Measurements from ENCODE around the gene CSAD.
A peak's percentile ranks its signal among the peaks of the same experiment; 100 is the strongest.
"Not testable (repeated sequence)": the region's sequence is repeated elsewhere in the genome, so short reads cannot be mapped to it uniquely, and the experiment has no call there.

The CSAD gene

DNA sequence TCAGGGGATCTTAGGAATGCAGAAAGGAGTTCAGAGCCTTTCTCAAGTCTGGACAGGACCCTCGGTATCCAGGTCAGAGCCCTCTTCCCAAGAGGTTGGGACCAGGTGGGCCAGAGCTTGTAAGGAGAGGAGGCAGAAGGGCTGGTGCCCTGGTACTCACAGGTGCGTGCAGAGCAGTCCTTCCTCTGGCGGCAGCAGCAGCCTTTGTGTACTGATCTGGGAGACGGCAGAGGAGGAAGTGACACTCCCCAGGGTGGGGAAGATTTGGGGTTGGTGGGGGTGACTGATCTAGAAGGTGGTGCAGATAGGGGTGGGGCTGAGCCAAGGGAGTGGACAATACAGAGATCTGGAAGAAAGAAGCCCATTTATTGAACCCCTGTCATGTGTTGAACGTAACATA lies 26.3 kb upstream of the CSAD start, which contains the start of gene ITGB7:
Gene ITGB7, minus strand, starts transcription at position 210 of the 400 bp plus-strand sequence. CDS start 6,808 bp downstream, outside the sequence.
- Histone ChIP-seq H3K27me3 (ENCODE audit: low read length) (no peaks in the 10 kb centered on the region), H3K36me3 (ENCODE audit: low read length) (no peaks in the 10 kb centered on the region), H3K79me2 (ENCODE audit: insufficient read depth, low read length) (peaks cover 47% of the 10 kb centered on the region), H4K20me1 (ENCODE audit: low read depth, low read length) (no peaks in the 10 kb centered on the region), H3K27ac (ENCODE audit: low read depth, low read length) (peak within 1 kb of the TSS; percentile 85), H3K4me2 (ENCODE audit: low read depth, low read length, poor library complexity, severe bottlenecking) (peak within 1 kb of the TSS; percentile 97), H2AFZ (ENCODE audit: low read depth, low read length, severe bottlenecking) (no peak within 1 kb of the TSS), H3K9me2 (replicated peaks; ENCODE audit: insufficient read depth, low read length) (no peaks in the 10 kb centered on the region), H3K9me3 (ENCODE audit: insufficient read depth, low read length) (no peaks in the 10 kb centered on the region), H3K9ac (ENCODE audit: low read length) (peak within 1 kb of the TSS; percentile 81), H3K4me3 (ENCODE audit: insufficient read depth, low read length, poor library complexity, severe bottlenecking) (peak within 1 kb of the TSS; percentile 85), H3F3A (ENCODE audit: insufficient read depth) (peaks cover 40% of the 10 kb centered on the region)
- TF ChIP-seq EZH2phosphoT487 (conservative IDR thresholded peaks at IDR 0.05; ENCODE audit: low read length): no peak
- TF ChIP-seq, protein P1, sequence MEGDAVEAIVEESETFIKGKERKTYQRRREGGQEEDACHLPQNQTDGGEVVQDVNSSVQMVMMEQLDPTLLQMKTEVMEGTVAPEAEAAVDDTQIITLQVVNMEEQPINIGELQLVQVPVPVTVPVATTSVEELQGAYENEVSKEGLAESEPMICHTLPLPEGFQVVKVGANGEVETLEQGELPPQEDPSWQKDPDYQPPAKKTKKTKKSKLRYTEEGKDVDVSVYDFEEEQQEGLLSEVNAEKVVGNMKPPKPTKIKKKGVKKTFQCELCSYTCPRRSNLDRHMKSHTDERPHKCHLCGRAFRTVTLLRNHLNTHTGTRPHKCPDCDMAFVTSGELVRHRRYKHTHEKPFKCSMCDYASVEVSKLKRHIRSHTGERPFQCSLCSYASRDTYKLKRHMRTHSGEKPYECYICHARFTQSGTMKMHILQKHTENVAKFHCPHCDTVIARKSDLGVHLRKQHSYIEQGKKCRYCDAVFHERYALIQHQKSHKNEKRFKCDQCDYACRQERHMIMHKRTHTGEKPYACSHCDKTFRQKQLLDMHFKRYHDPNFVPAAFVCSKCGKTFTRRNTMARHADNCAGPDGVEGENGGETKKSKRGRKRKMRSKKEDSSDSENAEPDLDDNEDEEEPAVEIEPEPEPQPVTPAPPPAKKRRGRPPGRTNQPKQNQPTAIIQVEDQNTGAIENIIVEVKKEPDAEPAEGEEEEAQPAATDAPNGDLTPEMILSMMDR (IDR thresholded peaks at IDR 0.05; ENCODE audit: insufficient read depth, low read length, poor library complexity, severe bottlenecking): no peak

DNA sequence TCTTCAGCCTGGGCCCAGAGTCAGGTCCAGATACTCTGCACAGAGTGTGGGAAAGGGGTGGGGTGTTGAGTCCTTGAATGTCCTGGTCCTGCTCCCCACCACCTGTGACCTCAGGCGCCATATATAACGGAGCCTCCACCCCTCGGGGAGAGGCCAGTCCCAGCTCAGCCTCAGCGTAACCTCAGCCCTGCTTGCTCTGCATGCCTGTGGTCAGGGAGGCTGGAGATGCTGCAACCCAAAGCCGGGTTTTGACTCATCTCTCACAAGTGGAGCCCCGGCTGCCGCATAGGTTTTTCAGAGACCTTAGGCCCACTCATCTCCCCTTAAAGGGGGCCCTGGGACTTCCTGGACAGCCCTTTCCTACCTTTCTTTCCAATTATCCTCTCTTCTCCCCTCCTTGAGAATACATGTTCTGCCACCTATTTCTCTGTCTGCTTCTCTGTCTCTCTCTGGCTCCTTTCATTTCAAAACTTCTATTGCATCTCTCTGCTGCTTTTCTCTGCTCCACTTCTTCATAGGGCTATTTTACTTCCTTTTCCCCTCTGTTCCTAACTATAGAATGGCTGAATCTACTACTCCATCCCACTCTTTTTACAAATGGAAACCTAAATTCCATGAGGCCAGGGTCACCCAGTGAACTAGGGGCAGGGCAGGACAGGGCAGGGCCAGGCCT lies 25.2 kb upstream of the CSAD start:
- Histone ChIP-seq H3K9me3 (ENCODE audit: insufficient read depth, low read length) (no peaks in the 10 kb centered on the region), H3K9ac (ENCODE audit: low read length) (peak overlapping the region; percentile 81), H4K20me1 (ENCODE audit: low read depth, low read length) (no peaks in the 10 kb centered on the region), H3K79me2 (ENCODE audit: insufficient read depth, low read length) (peaks cover 54% of the 10 kb centered on the region), H2AFZ (ENCODE audit: low read depth, low read length, severe bottlenecking) (no peak overlapping the region), H3K27me3 (ENCODE audit: low read length) (no peaks in the 10 kb centered on the region), H3F3A (ENCODE audit: insufficient read depth) (peaks cover 50% of the 10 kb centered on the region), H3K9me2 (replicated peaks; ENCODE audit: insufficient read depth, low read length) (no peaks in the 10 kb centered on the region), H3K36me3 (ENCODE audit: low read length) (no peaks in the 10 kb centered on the region), H3K4me2 (ENCODE audit: low read depth, low read length, poor library complexity, severe bottlenecking) (peak overlapping the region; percentile 97), H3K27ac (ENCODE audit: low read depth, low read length) (peak overlapping the region; percentile 85), H3K4me3 (ENCODE audit: insufficient read depth, low read length, poor library complexity, severe bottlenecking) (peak overlapping the region; percentile 85)
- no peak for TF ChIP-seq EZH2phosphoT487 (conservative IDR thresholded peaks at IDR 0.05; ENCODE audit: low read length)

DNA sequence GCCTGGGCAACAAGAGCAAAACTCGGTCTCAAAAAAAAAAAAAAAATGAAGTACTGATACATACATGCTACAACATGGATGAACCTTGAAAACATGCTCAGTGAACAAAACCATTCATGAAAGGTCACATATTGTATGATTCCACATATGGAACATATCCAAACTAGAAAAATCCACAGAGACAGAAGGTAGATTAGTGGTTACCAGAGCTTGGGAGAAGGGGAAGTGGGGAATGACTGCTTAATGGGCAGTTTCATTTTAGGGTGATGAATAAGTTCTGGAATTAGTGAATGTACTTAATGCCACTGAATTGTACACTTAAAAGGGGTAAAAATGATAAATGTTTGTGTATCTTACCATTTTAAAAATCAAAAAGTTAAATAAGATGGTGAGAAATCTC lies 23.6 kb upstream of the CSAD start:
- H3K27ac ChIP-seq (ENCODE audit: low read depth, low read length): peak overlapping the region; percentile 85; the same call in 1 of the 2 replicates

DNA sequence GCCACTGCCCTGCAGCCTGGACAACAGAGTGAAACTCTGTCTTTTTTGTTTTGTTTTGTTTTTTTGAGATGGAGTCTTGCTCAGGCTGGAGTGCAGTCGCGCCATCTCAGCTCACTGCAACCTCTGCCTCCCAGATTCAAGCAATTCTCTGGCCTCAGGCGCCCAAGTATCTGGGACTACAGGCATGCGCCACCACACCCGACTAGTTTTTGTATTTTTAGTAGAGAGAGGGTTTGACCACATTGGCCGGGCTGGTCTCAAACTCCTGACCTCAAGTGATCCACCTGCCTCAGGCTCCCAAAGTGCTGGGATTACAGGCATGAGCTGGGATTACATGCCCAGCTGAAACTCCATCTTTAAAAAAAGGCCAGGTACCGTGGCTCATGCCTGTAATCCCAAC lies 21.6 kb upstream of the CSAD start:
- H3F3A ChIP-seq (ENCODE audit: insufficient read depth): peaks cover 63% of the 10 kb centered on the region
- H3K27ac ChIP-seq (ENCODE audit: low read depth, low read length): peak overlapping the region; percentile 96

More for the DNA sequence above, 23.6 kb upstream of the CSAD start:
- no peaks in the 10 kb centered on the region for H4K20me1 ChIP-seq (ENCODE audit: low read depth, low read length)
- no peak overlapping the region for H2AFZ ChIP-seq (ENCODE audit: low read depth, low read length, severe bottlenecking)
- no peaks in the 10 kb centered on the region for H3K9me3 ChIP-seq (ENCODE audit: insufficient read depth, low read length)
- peaks cover 54% of the 10 kb centered on the region for H3K79me2 ChIP-seq (ENCODE audit: insufficient read depth, low read length)
- H3K36me3 ChIP-seq (ENCODE audit: low read length): no peaks in the 10 kb centered on the region; the same call in 1 of the 2 replicates
- peak overlapping the region; percentile 97 for H3K4me2 ChIP-seq (ENCODE audit: low read depth, low read length, poor library complexity, severe bottlenecking)
- TF ChIP-seq EZH2phosphoT487 (conservative IDR thresholded peaks at IDR 0.05; ENCODE audit: low read length): no peak
- TF ChIP-seq, protein P1 (IDR thresholded peaks at IDR 0.05; ENCODE audit: insufficient read depth, low read length, poor library complexity, severe bottlenecking): no peak
- H3K4me3 ChIP-seq (ENCODE audit: insufficient read depth, low read length, poor library complexity, severe bottlenecking): no peak overlapping the region
- no peaks in the 10 kb centered on the region for H3K27me3 ChIP-seq (ENCODE audit: low read length)
- no peaks in the 10 kb centered on the region for H3K9me2 ChIP-seq (replicated peaks; ENCODE audit: insufficient read depth, low read length)
- H3F3A ChIP-seq (ENCODE audit: insufficient read depth): peaks cover 63% of the 10 kb centered on the region
- H3K9ac ChIP-seq (ENCODE audit: low read length): no peak overlapping the region

More for the DNA sequence above, 21.6 kb upstream of the CSAD start:
- not testable (repeated sequence) for H3K27me3 ChIP-seq (ENCODE audit: low read length); H3K36me3 ChIP-seq (ENCODE audit: low read length); H2AFZ ChIP-seq (ENCODE audit: low read depth, low read length, severe bottlenecking); H3K4me3 ChIP-seq (ENCODE audit: insufficient read depth, low read length, poor library complexity, severe bottlenecking); H3K9me2 ChIP-seq (replicated peaks; ENCODE audit: insufficient read depth, low read length); H3K9me3 ChIP-seq (ENCODE audit: insufficient read depth, low read length); H4K20me1 ChIP-seq (ENCODE audit: low read depth, low read length)
- Histone ChIP-seq H3K79me2 (ENCODE audit: insufficient read depth, low read length) (peaks cover 54% of the 10 kb centered on the region), H3K9ac (ENCODE audit: low read length) (peak overlapping the region; percentile 49; the same call in 1 of the 2 replicates), H3K4me2 (ENCODE audit: low read depth, low read length, poor library complexity, severe bottlenecking) (peak overlapping the region; percentile 74)
